ENCODE measurements around the gene LCTL. TPM values are rescaled to one million over a fixed set of nuclear protein-coding genes. Genes with fewer than 3 reads are reported as not detected.
"Not testable (repeated sequence)": the region's sequence is repeated elsewhere in the genome, so short reads cannot be mapped to it uniquely, and the experiment has no call there.

The LCTL gene
- total and polyA plus RNA-seq, 5 experiments from 2014 or later = not detected

- POLR2A ChIA-PET = no interaction called here
- DNase-seq (peak in 1 of 10 donors; percentile 35), ATAC-seq (no peak)
- Mint-ChIP-seq H3K9me3 (no peaks in the 10 kb centered on the region), H3K27me3 (peaks cover 0 to 9% (median 3%) of the 10 kb centered on the region in 5 donors), H3K27ac (peak overlapping the region in 1 of 10 donors; percentile 9), H3K4me1 (peaks cover 4 to 10% (median 8%) of the 10 kb centered on the region in 4 donors), H3K4me3 (no peak overlapping the region), H3K36me3 (no peaks in the 10 kb centered on the region)
Measured at GRCh38 chr15:66599536-66600239, 33.9 kb upstream of the LCTL start.

DNA sequence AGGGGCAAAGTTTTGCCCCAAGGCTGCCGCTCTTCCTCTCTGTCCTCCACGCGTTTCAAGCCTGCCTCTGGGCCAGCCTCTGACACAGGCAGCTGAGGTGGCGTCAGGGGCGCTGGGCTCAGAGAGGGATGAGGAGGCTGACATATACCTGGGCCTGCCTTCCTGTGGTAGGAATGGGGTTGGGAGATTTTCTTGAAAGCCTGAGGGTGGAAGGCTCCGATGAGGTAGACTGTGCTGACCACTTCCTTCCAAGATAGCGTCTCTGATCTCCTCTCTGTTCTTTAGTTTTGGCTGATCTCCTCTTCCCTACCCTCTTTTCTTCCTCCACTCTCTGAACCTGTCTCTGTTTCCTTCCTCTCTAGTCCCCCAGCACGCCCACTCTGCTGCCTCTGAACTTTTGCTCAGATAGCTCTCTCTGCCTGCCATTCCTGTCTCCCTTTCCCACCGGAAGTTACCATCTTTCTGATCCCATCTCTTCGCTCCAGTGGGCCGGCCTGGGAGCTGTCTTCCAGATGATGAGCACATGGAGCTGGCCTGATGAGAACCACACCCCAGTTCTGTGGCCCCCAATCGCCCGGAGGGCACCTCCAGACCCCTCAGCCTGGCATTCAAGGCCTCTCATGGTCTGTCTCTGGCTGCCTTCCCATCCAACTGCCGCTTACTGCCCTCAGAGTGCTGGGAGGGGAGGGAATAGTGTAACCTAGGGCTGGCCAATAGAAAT, 32.5 kb upstream of the LCTL start:
- Mint-ChIP-seq H3K4me3 (peak overlapping the region in 2 of 10 donors; percentile 9 to 27), H3K9me3 (no peaks in the 10 kb centered on the region), H3K27ac (peak overlapping the region in 7 of 10 donors; percentile 13 to 83 (median 47)), H3K4me1 (peaks cover 4 to 10% (median 8%) of the 10 kb centered on the region in 4 donors), H3K36me3 (no peaks in the 10 kb centered on the region), H3K27me3 (peaks cover 0 to 8% (median 3%) of the 10 kb centered on the region in 5 donors)
- ATAC-seq (peak; percentile 61 to 67), DNase-seq (peak in 1 of 10 donors; percentile 57)
- POLR2A ChIA-PET = no interaction called here

DNA sequence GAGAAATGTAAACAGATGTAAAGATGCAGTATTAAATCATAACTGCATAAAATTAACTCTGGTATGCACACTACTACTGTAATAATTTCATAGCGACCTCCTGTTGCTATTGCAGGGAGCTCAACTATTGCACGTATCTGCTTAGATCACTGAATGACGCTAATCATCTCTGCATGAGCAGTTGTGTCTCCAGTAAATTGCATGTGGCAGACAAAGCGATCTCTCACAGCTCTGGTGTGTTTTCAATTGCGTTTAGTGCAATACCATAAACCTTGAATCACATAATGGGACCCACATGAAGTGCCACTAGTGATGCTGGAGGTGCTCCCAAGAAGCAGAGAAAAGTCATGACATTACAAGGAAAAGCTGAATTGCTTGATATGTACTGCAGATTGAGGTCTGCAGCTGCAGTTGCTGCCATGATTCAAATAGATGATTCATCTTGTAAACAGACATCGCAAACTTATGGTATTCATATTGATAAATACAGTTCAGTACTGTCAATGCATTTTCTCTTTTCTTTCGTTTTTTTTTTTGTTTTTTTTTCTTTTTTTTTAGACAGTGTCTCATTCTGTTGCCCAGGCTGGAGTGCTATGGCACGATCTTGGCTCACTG, 30.2 kb upstream of the LCTL start:
- Mint-ChIP-seq H3K9me3 (no peaks in the 10 kb centered on the region), H3K36me3 (no peaks in the 10 kb centered on the region), H3K4me1 (peaks cover 4 to 10% (median 8%) of the 10 kb centered on the region in 4 donors), H3K4me3 (no peak overlapping the region), H3K27ac (no peak overlapping the region), H3K27me3 (peaks cover 0 to 9% (median 0%) of the 10 kb centered on the region in 5 donors)
- ATAC-seq (no peak), DNase-seq (no peak)
- POLR2A ChIA-PET = interaction anchor here (0.7 kb wide), 1 partner anchor 17 kb away, joined by 4 read pairs; no protein-coding TSS in a partner anchor

DNA sequence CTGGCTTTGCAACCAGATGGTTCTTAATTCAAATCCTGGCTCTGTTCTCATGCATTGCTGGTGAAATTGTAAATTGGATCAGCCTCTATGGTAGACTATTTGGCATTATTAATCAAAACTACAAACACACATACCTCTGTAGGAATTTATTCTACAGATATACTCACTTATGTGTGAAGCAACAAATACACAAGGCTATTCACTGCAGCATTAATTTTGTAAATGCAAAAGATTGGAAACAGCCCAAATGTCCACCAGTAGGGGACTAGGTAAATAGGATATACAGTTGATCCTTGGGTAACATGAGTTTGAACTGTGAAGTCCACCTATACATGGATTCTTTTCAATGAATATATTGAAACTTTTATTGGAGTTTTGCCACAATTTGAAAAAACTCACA, 29.5 kb upstream of the LCTL start:
- peaks cover 4 to 10% (median 8%) of the 10 kb centered on the region in 4 donors for H3K4me1 Mint-ChIP-seq
- H3K27ac Mint-ChIP-seq = no peak overlapping the region
- peaks cover 0 to 9% (median under 1%) of the 10 kb centered on the region in 5 donors for H3K27me3 Mint-ChIP-seq
- ATAC-seq (no peak), DNase-seq (no peak)
- no peaks in the 10 kb centered on the region for H3K36me3 Mint-ChIP-seq
- H3K9me3 Mint-ChIP-seq = no peaks in the 10 kb centered on the region
- H3K4me3 Mint-ChIP-seq = no peak overlapping the region
- POLR2A ChIA-PET = no interaction called here

- peak in 1 of 10 donors; percentile 21 for DNase-seq
- Mint-ChIP-seq H3K27me3 (peaks cover 0 to 9% (median 3%) of the 10 kb centered on the region in 5 donors), H3K4me1 (peaks cover 4 to 10% (median 8%) of the 10 kb centered on the region in 4 donors), H3K36me3 (no peaks in the 10 kb centered on the region), H3K27ac (no peak overlapping the region), H3K9me3 (no peaks in the 10 kb centered on the region), H3K4me3 (no peak overlapping the region)
- ATAC-seq = no peak
- POLR2A ChIA-PET = no interaction called here
Measured at GRCh38 chr15:66594836-66595235, 29.0 kb upstream of the LCTL start.

DNA sequence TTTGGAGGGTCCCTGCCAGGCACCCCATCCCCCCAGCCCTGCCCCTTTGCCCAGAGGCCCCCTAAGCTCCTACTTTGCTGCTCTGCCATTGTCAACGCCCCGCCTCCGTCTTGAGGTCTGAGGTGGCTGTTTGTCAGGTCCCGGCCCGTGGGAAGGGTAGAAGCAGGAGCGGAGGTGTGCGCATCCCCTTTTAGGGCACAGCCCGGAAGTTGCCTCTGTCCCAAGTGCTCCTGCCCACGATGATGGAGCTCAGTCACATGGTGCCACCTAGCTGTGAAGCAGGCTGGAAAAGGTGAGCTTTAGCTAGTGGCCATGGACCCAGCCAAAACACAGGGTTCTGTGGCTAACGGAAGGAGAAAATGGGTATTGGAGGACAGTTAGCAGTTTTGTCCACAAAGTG, 28.5 kb upstream of the LCTL start:
- Mint-ChIP-seq H3K27me3 (peaks cover 0 to 9% (median 5%) of the 10 kb centered on the region in 5 donors), H3K27ac (no peak overlapping the region), H3K4me3 (no peak overlapping the region), H3K9me3 (no peaks in the 10 kb centered on the region), H3K36me3 (no peaks in the 10 kb centered on the region), H3K4me1 (peaks cover 4 to 10% (median 8%) of the 10 kb centered on the region in 4 donors)
- DNase-seq = peak in 1 of 10 donors; percentile 37
- ATAC-seq = no peak
- POLR2A ChIA-PET = no interaction called here

- ATAC-seq (no peak), DNase-seq (peak in 1 of 10 donors; percentile 31)
- POLR2A ChIA-PET = no interaction called here
- Mint-ChIP-seq H3K27me3 (peaks cover under 1 to 13% (median 9%) of the 10 kb centered on the region in 5 donors), H3K27ac (no peak overlapping the region), H3K4me1 (peaks cover 2 to 5% (median 5%) of the 10 kb centered on the region in 4 donors), H3K9me3 (no peaks in the 10 kb centered on the region), H3K36me3 (no peaks in the 10 kb centered on the region), H3K4me3 (no peak overlapping the region)
Measured at GRCh38 chr15:66593219-66593780, 27.5 kb upstream of the LCTL start.

DNA sequence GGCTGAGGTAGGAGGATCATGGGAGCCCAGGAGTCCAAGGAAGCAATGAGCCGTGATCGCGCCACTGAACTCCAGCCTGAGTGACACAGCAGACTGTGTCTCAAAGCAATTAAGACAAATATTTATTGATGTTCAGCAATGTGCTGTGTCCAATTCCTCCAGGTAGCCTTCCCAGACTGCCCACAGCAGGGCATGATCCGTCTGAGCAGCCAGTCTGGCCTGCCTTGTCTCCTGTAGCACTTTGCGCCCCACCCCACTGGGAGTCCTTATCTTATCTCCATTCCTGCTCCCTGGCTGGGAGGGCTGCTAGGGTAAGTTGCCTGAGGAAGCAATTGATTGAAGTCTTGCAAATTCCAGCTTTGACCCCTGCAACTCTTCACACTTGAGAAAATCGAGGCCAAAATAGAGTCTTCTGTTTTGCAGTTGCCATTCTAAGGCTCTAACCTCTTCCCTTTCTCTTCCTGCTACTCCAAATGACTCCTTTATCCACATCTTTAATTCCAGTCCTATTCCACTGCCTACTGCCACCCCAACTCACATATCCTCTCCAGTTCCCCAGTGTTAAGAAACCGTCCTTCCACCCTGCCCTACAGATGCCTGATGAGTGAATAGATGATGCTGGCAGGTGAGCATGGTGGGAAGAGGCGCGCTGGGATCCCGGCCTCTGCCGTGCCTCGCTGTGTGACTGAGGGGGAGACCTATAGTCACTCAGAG, 26.9 kb upstream of the LCTL start:
- peaks cover 3 to 20% (median 15%) of the 10 kb centered on the region in 5 donors for H3K27me3 Mint-ChIP-seq
- no peak overlapping the region for H3K27ac Mint-ChIP-seq
- ATAC-seq (no peak), DNase-seq (peak in 1 of 10 donors; percentile 26)
- H3K36me3 Mint-ChIP-seq = no peaks in the 10 kb centered on the region
- no peaks in the 10 kb centered on the region for H3K9me3 Mint-ChIP-seq
- POLR2A ChIA-PET = no interaction called here
- no peaks in the 10 kb centered on the region for H3K4me1 Mint-ChIP-seq
- no peak overlapping the region for H3K4me3 Mint-ChIP-seq

DNA sequence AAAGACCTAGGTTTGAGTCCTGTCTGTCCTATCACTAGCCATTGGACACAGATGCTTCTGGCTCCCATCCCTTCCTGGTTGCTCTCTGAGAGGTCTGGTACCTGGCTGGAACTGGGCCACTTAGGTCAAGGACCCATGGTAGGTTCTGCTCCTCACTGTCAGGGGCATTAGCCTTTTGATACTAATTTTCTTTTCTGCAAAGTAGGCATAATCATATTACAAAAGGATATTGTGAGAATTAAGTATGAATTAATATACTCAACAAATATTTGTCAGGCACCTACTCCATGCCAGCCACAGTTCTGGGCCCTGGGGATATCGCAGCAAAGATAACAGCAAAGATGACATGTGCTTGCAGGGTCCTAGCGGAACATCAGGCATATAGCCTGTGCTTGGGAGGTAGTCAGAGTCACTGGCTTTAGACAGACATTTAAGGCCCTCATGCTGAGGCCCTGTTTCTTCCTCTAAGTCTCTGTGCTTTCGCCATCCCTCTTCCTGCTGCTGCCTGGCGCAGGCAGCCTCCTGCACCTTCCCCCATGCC, 25.6 kb upstream of the LCTL start:
- no peaks in the 10 kb centered on the region for H3K4me1 Mint-ChIP-seq
- peaks cover 4 to 26% (median 15%) of the 10 kb centered on the region in 5 donors for H3K27me3 Mint-ChIP-seq
- ATAC-seq (no peak), DNase-seq (peak in 1 of 10 donors; percentile 36)
- H3K36me3 Mint-ChIP-seq = no peaks in the 10 kb centered on the region
- no peak overlapping the region for H3K4me3 Mint-ChIP-seq
- H3K27ac Mint-ChIP-seq = no peak overlapping the region
- no peaks in the 10 kb centered on the region for H3K9me3 Mint-ChIP-seq
- POLR2A ChIA-PET = no interaction called here

DNA sequence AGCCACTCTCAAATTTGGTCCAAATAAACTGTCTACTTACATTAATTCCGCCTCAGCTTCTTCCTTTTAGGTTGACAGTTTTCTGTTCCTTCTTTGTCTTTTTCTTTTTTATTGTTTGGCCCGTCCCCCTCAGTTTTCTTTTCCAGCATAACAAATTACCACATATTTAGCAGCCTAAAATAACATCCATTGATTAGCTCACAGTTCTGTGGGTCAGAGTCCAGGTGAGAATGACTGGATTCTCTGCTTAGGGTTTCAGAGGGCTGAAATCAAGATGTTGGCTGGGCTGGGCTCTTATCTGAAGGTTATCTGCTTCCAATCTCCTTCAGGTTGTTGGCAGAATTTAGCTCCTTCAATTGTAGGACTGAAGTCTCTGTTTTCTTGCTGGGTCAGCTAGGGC, 24.6 kb upstream of the LCTL start:
- POLR2A ChIA-PET = no interaction called here
- no peak for ATAC-seq
- DNase-seq = no peak

DNA sequence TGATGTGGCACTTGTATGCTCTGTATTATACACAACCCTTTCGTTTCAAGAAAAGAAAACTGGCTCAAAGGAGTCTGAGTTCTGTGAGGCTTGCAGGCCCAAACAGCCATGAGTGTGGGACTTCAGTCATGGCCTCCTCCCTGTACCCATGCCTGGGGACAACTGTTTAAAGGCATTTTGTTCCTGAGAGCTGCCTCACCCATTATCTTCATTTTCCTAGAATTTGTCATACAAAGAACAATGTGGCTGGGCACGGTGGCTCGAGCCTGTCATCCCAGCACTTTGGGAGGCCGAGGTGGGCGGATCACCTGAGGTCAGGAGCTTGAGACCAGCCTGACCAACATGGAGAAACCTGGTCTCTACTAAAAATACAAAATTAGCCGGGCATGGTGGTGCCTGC, 23.6 kb upstream of the LCTL start:
- POLR2A ChIA-PET, H3K27ac Mint-ChIP-seq, DNase-seq, H3K36me3 Mint-ChIP-seq, H3K4me3 Mint-ChIP-seq, H3K9me3 Mint-ChIP-seq, H3K4me1 Mint-ChIP-seq, ATAC-seq: not testable (repeated sequence)
- H3K27me3 Mint-ChIP-seq = peaks cover 4 to 29% (median 15%) of the 10 kb centered on the region in 5 donors

More for the DNA sequence above, 24.6 kb upstream of the LCTL start:
- H3K27ac Mint-ChIP-seq = peak overlapping the region in 1 of 10 donors; percentile 19
- peaks cover 4 to 26% (median 15%) of the 10 kb centered on the region in 5 donors for H3K27me3 Mint-ChIP-seq
- H3K36me3 Mint-ChIP-seq = no peaks in the 10 kb centered on the region
- no peaks in the 10 kb centered on the region for H3K9me3 Mint-ChIP-seq
- H3K4me1 Mint-ChIP-seq = no peaks in the 10 kb centered on the region
- no peak overlapping the region for H3K4me3 Mint-ChIP-seq

DNA sequence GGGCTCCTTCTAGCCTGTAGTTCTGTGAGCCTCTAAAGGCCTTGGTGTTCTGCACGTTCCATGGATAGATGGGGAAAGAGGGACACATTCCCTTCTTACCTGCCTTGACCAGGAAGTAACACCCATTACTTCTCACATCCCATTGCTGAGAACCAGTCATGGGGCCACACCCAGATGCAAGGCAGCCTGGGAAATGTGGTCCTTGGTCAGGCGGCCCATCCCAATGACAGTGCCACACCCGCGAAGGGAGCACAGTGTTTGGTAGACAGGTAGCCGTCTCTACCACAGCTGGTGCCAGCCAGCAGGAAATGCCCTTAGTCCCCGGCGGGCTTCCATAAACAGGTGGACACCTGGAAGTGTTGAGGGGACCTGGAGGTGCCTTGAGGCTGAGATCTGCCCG, 23.2 kb upstream of the LCTL start:
- no peak overlapping the region for H3K4me3 Mint-ChIP-seq
- DNase-seq (no peak), ATAC-seq (no peak)
- H3K9me3 Mint-ChIP-seq = no peaks in the 10 kb centered on the region
- POLR2A ChIA-PET = no interaction called here
- no peak overlapping the region for H3K27ac Mint-ChIP-seq
- H3K27me3 Mint-ChIP-seq = peaks cover 4 to 29% (median 15%) of the 10 kb centered on the region in 5 donors
- H3K4me1 Mint-ChIP-seq = no peaks in the 10 kb centered on the region
- no peaks in the 10 kb centered on the region for H3K36me3 Mint-ChIP-seq
